Spleen (tissue), 11 donors: ENCODE data around the gene HOXD11. TPM values are rescaled to one million over a fixed set of nuclear protein-coding genes. Genes with fewer than 3 reads are reported as not detected.
A peak's percentile ranks its signal among the peaks of the same experiment; 100 is the strongest.

ENCODE experiments used
- DNase-seq: peaks from one replicate; pipeline ENCODE4 v3.0.0-alpha.2; 2020
- H3K27ac ChIP-seq, 8 donors: fragments of 200-600 bp; sonication (generic) in 7 of 8; 1 replicate in 4 of 8; 2 replicates in 4 of 8; pipeline versions ENCODE4 v1.5.0 to v1.8.0; 2016 to 2021; ENCODE audit warnings: inconsistent platforms in 4 of 8, mild to moderate bottlenecking in 4 of 8, moderate library complexity in 1 of 8
- H3K27me3 ChIP-seq, 7 donors: fragments of 200-600 bp; sonication (generic) in 6 of 7; replicated peaks in 1 of 7; 1 replicate in 4 of 7; 2 replicates in 3 of 7; pipeline versions ENCODE4 v1.5.0 to v1.8.0; 2016 to 2021; ENCODE audit warnings: inconsistent platforms in 3 of 7, mild to moderate bottlenecking in 1 of 7
- H3K36me3 ChIP-seq, 6 donors: fragments of 200-600 bp; sonication (generic) in 5 of 6; 1 replicate in 4 of 6; 2 replicates in 2 of 6; pipeline versions ENCODE4 v1.5.0 to v1.8.0; 2016 to 2021; ENCODE audit warnings: inconsistent platforms in 2 of 6
- H3K4me1 ChIP-seq, 6 donors: fragments of 200-600 bp; sonication (generic) in 5 of 6; 1 replicate in 3 of 6; 2 replicates in 3 of 6; pipeline versions ENCODE4 v1.5.0 to v1.8.0; 2016 to 2021; ENCODE audit warnings: inconsistent platforms in 3 of 6
- H3K4me3 ChIP-seq, 8 donors: fragments of 200-600 bp; sonication (generic) in 7 of 8; 1 replicate in 4 of 8; 2 replicates in 4 of 8; pipeline versions ENCODE4 v1.5.0 to v1.8.0; 2016 to 2021; ENCODE audit warnings: inconsistent platforms in 4 of 8, mild to moderate bottlenecking in 4 of 8, moderate library complexity in 2 of 8
- H3K9me3 ChIP-seq, 8 donors: fragments of 200-600 bp; sonication (generic) in 7 of 8; 1 replicate in 4 of 8; 2 replicates in 4 of 8; pipeline versions ENCODE4 v1.5.0 to v1.8.0; 2016 to 2021; ENCODE audit warnings: inconsistent platforms in 4 of 8
- POLR2A ChIP-seq, 3 donors: fragments of 450-650 bp; IDR thresholded peaks; one replicate each; pipeline ENCODE4 v1.5.1; 2017; ENCODE audit warnings: antibody characterized with exemption in 3 of 3, mild to moderate bottlenecking in 1 of 3
- POLR2AphosphoS5 ChIP-seq, 3 donors: sonication (generic); formaldehyde crosslinking; IDR thresholded peaks; one replicate each; pipeline ENCODE4 v1.5.1; 2017; ENCODE audit warnings: antibody characterized with exemption in 3 of 3
- WGBS, 5 donors: extraction: QIAGEN DNeasy Blood & Tissue Kit in 3 of 5; methylation state at CpG; one replicate each; pipeline versions ENCODE4 v1.1.5 to v1.1.7; 2013 to 2018; 5-methylcytosine and 5-hydroxymethylcytosine counted together
- intact Hi-C: fragments of 100-400 bp; cut with DNase I; formaldehyde crosslinking; loops from one replicate; pipeline ENCODE4 v1.15.0; 2023; ENCODE audit warnings: low total_unique reads
- polyA plus RNA-seq, 3 donors: library from polyadenylated mRNA; stranded (reverse); fragments of 200-250 nt; gene quantifications; one replicate each; pipeline ENCODE4 v1.2.1, GENCODE V29; 2013
- total RNA-seq, 7 donors: library from RNA; depleted of rRNA in 3 of 7; stranded (reverse); fragments of >200 nt in 3 of 7; fragmentation: NEBNext Ultra II Directional in 4 of 7; extraction: Animal tissue kit (Norgen Biotek cat#: 25700) in 4 of 7; gene quantifications; one replicate each; pipeline versions ENCODE4 v1.1.0 to v1.2.1, GENCODE V29; 2016 to 2021
- TF ChIP-seq, protein P1 (sequence below), 11 experiments: fragments of 200-600 bp in 7 of 11; fragments of 450-650 bp in 4 of 11; sonication (generic) in 4 of 11; IDR thresholded peaks in 8 of 11; conservative IDR thresholded peaks in 3 of 11; 1 replicate in 7 of 11; 2 replicates in 4 of 11; pipeline versions ENCODE4 v1.4.0 to v1.8.0; 2016 to 2021; ENCODE audit warnings: antibody characterized with exemption in 11 of 11, inconsistent platforms in 4 of 11, mild to moderate bottlenecking in 1 of 11
- donor health status: healthy with polysubstance abuse.
- donor health status: DM: no; HTN: no; CAD: no; lungs with moderate emphysema.
- donor health status: DM: no; HTN: no; CAD: no.
- donor health status: Bipolar disorder and iron deficiency.
- donor health status: healthy.
- donor health status: DM: no; HTN: no; CAD: no.
- donor health status: DM: yes; HTN: yes; CAD: no.

The HOXD11 gene
- total and polyA plus RNA-seq, 10 donors = not detected

- H3K36me3 ChIP-seq = no peaks in the 10 kb centered on the region
- 7 to 16% (median 15%) methylated on average over 16 to 38 of the region's 38 CpGs for WGBS, 5 donors
- TF ChIP-seq, protein P1, sequence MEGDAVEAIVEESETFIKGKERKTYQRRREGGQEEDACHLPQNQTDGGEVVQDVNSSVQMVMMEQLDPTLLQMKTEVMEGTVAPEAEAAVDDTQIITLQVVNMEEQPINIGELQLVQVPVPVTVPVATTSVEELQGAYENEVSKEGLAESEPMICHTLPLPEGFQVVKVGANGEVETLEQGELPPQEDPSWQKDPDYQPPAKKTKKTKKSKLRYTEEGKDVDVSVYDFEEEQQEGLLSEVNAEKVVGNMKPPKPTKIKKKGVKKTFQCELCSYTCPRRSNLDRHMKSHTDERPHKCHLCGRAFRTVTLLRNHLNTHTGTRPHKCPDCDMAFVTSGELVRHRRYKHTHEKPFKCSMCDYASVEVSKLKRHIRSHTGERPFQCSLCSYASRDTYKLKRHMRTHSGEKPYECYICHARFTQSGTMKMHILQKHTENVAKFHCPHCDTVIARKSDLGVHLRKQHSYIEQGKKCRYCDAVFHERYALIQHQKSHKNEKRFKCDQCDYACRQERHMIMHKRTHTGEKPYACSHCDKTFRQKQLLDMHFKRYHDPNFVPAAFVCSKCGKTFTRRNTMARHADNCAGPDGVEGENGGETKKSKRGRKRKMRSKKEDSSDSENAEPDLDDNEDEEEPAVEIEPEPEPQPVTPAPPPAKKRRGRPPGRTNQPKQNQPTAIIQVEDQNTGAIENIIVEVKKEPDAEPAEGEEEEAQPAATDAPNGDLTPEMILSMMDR (IDR thresholded peaks at IDR 0.05 in 8 of 11, conservative IDR thresholded peaks at IDR 0.05 in 3 of 11) = no peak
- TF ChIP-seq POLR2AphosphoS5 (IDR thresholded peaks at IDR 0.05) (no peak), POLR2A (IDR thresholded peaks at IDR 0.05) (no peak)
- peaks cover 5 to 33% (median 23%) of the 10 kb centered on the region in 6 donors for H3K4me1 ChIP-seq
- no peaks in the 10 kb centered on the region for H3K9me3 ChIP-seq
- peaks cover 14 to 100% (median 84%) of the 10 kb centered on the region in 7 donors for H3K27me3 ChIP-seq
- intact Hi-C loops = no loop called here
- DNase-seq = no peak
- H3K27ac ChIP-seq = no peak overlapping the region
- H3K4me3 ChIP-seq = peak overlapping the region in 7 of 8 donors; percentile 13 to 50 (median 21)
Measured at GRCh38 chr2:176067589-176068418, 39.3 kb upstream of the HOXD11 start.

GRCh38 chr2:176068419-176068832 lies 38.7 kb upstream of the HOXD11 start:
- H3K9me3 ChIP-seq = no peaks in the 10 kb centered on the region
- H3K4me1 ChIP-seq = peaks cover 5 to 33% (median 23%) of the 10 kb centered on the region in 6 donors
- WGBS, 5 donors = 4 to 23% (median 10%) methylated on average over 9 to 30 of the region's 30 CpGs
- no peak for DNase-seq
- H3K36me3 ChIP-seq = no peaks in the 10 kb centered on the region
- peak overlapping the region in 1 of 8 donors; percentile 7 for H3K4me3 ChIP-seq
- TF ChIP-seq POLR2AphosphoS5 (IDR thresholded peaks at IDR 0.05) (no peak), POLR2A (IDR thresholded peaks at IDR 0.05) (no peak)
- TF ChIP-seq, protein P1 (IDR thresholded peaks at IDR 0.05 in 8 of 11, conservative IDR thresholded peaks at IDR 0.05 in 3 of 11) = no peak
- H3K27me3 ChIP-seq = peaks cover 14 to 100% (median 84%) of the 10 kb centered on the region in 7 donors
- no peak overlapping the region for H3K27ac ChIP-seq
- intact Hi-C loops = no loop called here

DNA sequence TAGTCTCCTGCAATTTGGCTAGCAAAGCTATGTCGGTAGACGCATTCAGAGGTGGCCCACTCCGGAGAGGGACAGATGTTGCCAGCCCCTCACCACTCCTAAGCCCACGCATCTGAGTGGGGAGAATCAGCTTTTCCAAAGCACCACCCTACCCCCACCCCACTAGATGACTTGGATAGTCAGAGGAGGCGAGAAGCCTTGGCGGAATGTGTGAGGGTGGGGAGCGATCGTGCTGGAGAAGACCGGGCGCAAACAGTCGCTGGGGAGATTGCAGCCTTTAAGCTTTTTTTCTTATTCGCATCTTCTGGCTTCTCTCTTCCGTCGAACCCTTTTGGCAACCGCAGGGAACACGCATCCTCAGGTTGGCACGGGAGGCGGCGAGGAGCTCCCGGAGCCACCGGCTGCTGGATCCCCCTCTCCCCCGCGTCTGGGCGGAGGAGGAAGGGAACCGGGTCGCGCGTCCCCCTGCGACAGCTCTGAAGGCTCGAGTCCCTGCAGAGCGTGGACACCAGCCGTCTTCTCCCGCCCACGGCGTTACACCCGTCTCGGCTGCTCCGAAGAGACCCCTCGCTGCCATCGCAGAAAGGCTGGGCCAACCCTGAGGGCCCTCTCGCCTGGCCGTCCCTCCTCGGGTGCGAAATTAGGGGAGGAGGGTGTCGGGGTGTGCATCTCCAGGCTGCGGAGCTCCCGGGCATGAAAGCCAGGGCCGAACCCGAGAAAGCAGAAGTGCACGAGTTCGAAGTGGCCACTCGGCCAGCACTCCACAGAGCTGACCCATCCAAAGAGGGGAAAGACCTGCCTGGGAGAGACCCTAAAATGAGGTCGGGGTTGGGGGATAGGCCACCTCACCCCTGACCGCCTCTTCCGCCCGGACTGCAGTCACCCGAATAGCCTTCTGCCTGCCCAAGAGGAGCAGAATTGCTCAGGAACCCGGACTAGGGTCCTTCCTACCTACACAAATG lies 35.5 kb upstream of the HOXD11 start:
- Histone ChIP-seq H3K4me1 (peaks cover 5 to 33% (median 23%) of the 10 kb centered on the region in 6 donors), H3K4me3 (no peak overlapping the region), H3K27ac (no peak overlapping the region), H3K27me3 (peaks cover 14 to 100% (median 100%) of the 10 kb centered on the region in 7 donors), H3K9me3 (peaks cover 0 to 6% (median 0%) of the 10 kb centered on the region in 8 donors), H3K36me3 (no peaks in the 10 kb centered on the region)
- TF ChIP-seq POLR2AphosphoS5 (IDR thresholded peaks at IDR 0.05) (no peak), POLR2A (IDR thresholded peaks at IDR 0.05) (no peak)
- TF ChIP-seq, protein P1 (IDR thresholded peaks at IDR 0.05 in 8 of 11, conservative IDR thresholded peaks at IDR 0.05 in 3 of 11) = no peak
- WGBS, 5 donors = 6 to 21% (median 9%) methylated on average over 39 to 58 of the region's 58 CpGs
- intact Hi-C loops = no loop called here
- no peak for DNase-seq
